ENCODE results near the gene SHANK1.

SHANK1 gene

DNA sequence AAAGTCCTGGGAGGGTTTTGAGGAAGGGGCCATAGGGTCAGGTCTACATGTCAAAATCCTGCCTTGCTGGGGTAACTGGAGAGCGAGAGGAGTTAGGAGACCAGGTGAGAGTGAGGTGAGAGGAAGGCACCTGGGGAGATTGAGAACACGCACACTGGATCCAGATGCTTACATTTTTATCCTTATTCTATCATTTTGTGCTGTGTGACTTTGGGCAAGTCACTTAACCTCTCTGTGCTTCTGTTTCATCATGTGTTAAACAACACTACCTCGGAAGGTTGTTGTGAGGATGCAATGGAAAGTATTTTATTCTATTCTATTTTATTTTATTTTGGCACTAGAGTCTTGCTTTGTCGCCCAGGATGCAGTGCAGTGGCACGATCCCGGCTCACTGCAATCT is 66.9 kb downstream of the SHANK1 start:
- Histone ChIP-seq H3K36me3 (ENCODE audit: control insufficient read depth in 2 of 2, insufficient read depth in 1 of 2, low read length in 2 of 2) (no peaks in the 10 kb centered on the region), H3K4me3 (ENCODE audit: low read depth, low read length) (no peak overlapping the region), H3K9me3 (ENCODE audit: control insufficient read depth, insufficient read depth, low read depth, low read length) (no peaks in the 10 kb centered on the region), H3K4me1 (ENCODE audit: control insufficient read depth, insufficient read depth, low read length) (peaks cover 5% of the 10 kb centered on the region), H3K27ac (ENCODE audit: extremely low read depth, low read depth, low read length) (no peak overlapping the region)
- ChIA-PET CTCF (no interaction called here), POLR2A (no interaction called here)
- TF ChIP-seq ZNF768 (tag by site-specific recombination; IDR thresholded peaks at IDR 0.05) (peak; percentile 97), ZNF114 (tag by site-specific recombination; IDR thresholded peaks at IDR 0.05) (no peak), ZNF140 (tag by site-specific recombination; IDR thresholded peaks at IDR 0.05) (no peak), ZNF776 (tag by site-specific recombination; IDR thresholded peaks at IDR 0.05; ENCODE audit: borderline replicate concordance) (no peak)

DNA sequence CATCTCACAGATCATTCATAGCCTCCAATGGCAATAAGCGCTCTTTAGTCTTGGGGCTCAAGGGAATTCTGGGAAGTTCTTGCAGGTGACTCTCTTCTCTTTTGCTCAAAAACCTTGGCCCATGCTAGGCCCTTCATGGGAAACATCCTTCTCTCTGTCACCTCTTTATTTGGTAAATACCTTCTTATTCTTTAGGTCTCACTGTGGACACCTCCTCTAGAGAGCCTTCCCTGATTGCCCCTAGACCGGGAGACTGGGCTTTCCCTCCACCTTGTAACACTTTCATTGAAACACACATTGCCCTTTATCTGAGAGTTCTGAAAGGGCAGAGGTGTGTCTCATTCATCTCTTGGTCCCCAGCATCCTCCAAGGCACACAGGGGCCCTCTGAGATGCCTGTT is 68.4 kb downstream of the SHANK1 start:
- TF ChIP-seq, protein P1, sequence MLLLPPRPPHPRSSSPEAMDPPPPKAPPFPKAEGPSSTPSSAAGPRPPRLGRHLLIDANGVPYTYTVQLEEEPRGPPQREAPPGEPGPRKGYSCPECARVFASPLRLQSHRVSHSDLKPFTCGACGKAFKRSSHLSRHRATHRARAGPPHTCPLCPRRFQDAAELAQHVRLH (tag by site-specific recombination; IDR thresholded peaks at IDR 0.05): no peak
- no peak for TF ChIP-seq ZNF324 (tag by site-specific recombination; IDR thresholded peaks at IDR 0.05)
- TF ChIP-seq, protein P2, sequence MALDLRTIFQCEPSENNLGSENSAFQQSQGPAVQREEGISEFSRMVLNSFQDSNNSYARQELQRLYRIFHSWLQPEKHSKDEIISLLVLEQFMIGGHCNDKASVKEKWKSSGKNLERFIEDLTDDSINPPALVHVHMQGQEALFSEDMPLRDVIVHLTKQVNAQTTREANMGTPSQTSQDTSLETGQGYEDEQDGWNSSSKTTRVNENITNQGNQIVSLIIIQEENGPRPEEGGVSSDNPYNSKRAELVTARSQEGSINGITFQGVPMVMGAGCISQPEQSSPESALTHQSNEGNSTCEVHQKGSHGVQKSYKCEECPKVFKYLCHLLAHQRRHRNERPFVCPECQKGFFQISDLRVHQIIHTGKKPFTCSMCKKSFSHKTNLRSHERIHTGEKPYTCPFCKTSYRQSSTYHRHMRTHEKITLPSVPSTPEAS (tag by site-specific recombination; IDR thresholded peaks at IDR 0.05): no peak
- Histone ChIP-seq H3K27ac (ENCODE audit: extremely low read depth, low read depth, low read length) (no peak overlapping the region), H3K9me3 (ENCODE audit: control insufficient read depth, insufficient read depth, low read depth, low read length) (no peaks in the 10 kb centered on the region), H3K4me1 (ENCODE audit: control insufficient read depth, insufficient read depth, low read length) (no peaks in the 10 kb centered on the region), H3K36me3 (ENCODE audit: control insufficient read depth in 2 of 2, insufficient read depth in 1 of 2, low read length in 2 of 2) (no peaks in the 10 kb centered on the region), H3K4me3 (ENCODE audit: low read depth, low read length) (no peak overlapping the region)
- POLR2A ChIA-PET: interaction anchor here (0.5 kb wide), 1 partner anchor 20 kb away, joined by 5 read pairs; no protein-coding TSS in a partner anchor
- CTCF ChIA-PET: interaction anchor here (0.7 to 0.9 kb wide), 2 partner anchors 18 to 117 kb away, joined by 3 to 5 read pairs; no protein-coding TSS in a partner anchor

DNA sequence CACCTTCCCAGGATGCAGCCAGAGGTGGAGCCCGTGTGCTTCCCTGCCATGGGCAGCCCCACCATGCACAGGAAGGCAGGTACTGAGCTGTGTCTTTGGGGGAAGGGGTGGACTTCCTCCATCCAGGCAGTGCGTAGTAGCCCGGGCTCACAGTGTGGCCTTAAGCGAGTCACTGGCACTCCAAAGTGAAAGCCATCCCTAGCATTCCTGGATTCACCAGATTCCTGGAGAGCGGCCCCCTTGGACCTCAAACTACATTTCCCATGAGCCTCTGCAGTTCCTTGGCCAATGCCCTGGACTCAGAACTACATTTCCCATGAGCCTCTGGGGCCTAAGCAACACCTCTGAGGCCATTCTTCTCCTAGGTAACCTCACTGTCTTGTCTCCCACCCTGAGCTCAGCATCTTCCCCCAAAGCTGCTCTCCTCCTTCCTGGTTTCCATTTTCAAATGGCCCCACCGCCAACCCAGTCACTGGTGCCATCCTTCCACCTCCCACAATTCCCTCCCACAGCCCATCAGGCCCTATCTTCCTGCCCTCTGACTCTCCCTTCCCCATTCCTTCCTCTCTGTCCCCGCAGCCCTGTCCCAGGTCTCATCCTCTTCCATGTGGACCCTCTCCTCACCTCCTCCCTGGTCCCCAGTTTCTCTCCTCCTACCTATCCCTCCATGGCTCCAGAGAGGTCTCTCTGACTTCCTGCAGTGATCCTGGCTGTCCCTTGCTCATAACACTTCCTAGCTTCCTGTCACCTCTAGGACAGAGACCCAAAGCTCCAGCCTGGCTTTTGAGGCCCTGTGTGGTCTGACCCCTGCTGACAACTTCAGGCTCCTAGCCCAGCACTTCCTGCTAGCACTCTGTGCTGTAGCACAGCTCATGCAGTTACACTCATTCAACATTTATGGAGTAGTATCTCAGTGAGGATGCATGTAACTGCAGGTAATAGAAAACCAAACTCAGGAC is 69.9 kb downstream of the SHANK1 start, which contains the start of gene C19orf81:
C19orf81 (plus strand) TSS at position 13 of the 959 bp plus-strand sequence; CDS start at position 13, 0 bp downstream.
- no peaks in the 10 kb centered on the region for H3K9me3 ChIP-seq (ENCODE audit: control insufficient read depth, insufficient read depth, low read depth, low read length)
- H3K4me1 ChIP-seq (ENCODE audit: control insufficient read depth, insufficient read depth, low read length): no peaks in the 10 kb centered on the region
- H3K36me3 ChIP-seq (ENCODE audit: control insufficient read depth in 2 of 2, insufficient read depth in 1 of 2, low read length in 2 of 2): no peaks in the 10 kb centered on the region
- CTCF ChIA-PET: interaction anchor here (0.7 to 0.9 kb wide), 2 partner anchors 112 to 204 kb away, joined by 3 to 4 read pairs; no protein-coding TSS in a partner anchor
- H3K4me3 ChIP-seq (ENCODE audit: low read depth, low read length): no peak within 1 kb of the TSS
- POLR2A ChIA-PET: interaction anchor here (0.6 kb wide), 2 partner anchors 8 to 35 kb away, joined by 4 to 5 read pairs; no protein-coding TSS in a partner anchor
- H3K27ac ChIP-seq (ENCODE audit: extremely low read depth, low read depth, low read length): no peak within 1 kb of the TSS
- TF ChIP-seq ZFP69B (tag by site-specific recombination; IDR thresholded peaks at IDR 0.05) (0 out of 2 replicates have a peak, but pooled peaks have one; percentile 20), ZNF19 (tag by site-specific recombination; IDR thresholded peaks at IDR 0.05; ENCODE audit: low read depth) (no peak), ZFHX2 (tag by site-specific recombination; conservative IDR thresholded peaks at IDR 0.05) (peak; percentile 64), ZNF76 (tag by site-specific recombination; IDR thresholded peaks at IDR 0.05; ENCODE audit: borderline replicate concordance, low read depth) (peak; percentile 97), ZNF785 (tag by site-specific recombination; IDR thresholded peaks at IDR 0.05) (peak; percentile 84; the same call in 1 of the 2 replicates), SP3 (tag by site-specific recombination; IDR thresholded peaks at IDR 0.05) (peak; percentile 64; the same call in 1 of the 2 replicates), SCRT2 (tag by site-specific recombination; IDR thresholded peaks at IDR 0.05) (peak; percentile 77), RBAK (tag by site-specific recombination; IDR thresholded peaks at IDR 0.05) (0 out of 2 replicates have a peak, but pooled peaks have one; percentile 27), ZNF843 (tag by site-specific recombination; IDR thresholded peaks at IDR 0.05) (0 out of 2 replicates have a peak, but pooled peaks have one; percentile 39), ZBTB20 (tag by site-specific recombination; IDR thresholded peaks at IDR 0.05) (peak; percentile 63; the same call in 1 of the 2 replicates), ZNF121 (tag by site-specific recombination; IDR thresholded peaks at IDR 0.05) (no peak), EGR2 (tag by site-specific recombination; IDR thresholded peaks at IDR 0.05; ENCODE audit: low read depth) (peak; percentile 47; the same call in 1 of the 2 replicates)
- TF ChIP-seq, protein P3, sequence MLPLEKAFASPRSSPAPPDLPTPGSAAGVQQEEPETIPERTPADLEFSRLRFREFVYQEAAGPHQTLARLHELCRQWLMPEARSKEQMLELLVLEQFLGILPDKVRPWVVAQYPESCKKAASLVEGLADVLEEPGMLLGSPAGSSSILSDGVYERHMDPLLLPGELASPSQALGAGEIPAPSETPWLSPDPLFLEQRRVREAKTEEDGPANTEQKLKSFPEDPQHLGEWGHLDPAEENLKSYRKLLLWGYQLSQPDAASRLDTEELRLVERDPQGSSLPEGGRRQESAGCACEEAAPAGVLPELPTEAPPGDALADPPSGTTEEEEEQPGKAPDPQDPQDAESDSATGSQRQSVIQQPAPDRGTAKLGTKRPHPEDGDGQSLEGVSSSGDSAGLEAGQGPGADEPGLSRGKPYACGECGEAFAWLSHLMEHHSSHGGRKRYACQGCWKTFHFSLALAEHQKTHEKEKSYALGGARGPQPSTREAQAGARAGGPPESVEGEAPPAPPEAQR (tag by site-specific recombination; IDR thresholded peaks at IDR 0.05): 0 out of 2 replicates have a peak, but pooled peaks have one; percentile 62
- TF ChIP-seq, protein P4, sequence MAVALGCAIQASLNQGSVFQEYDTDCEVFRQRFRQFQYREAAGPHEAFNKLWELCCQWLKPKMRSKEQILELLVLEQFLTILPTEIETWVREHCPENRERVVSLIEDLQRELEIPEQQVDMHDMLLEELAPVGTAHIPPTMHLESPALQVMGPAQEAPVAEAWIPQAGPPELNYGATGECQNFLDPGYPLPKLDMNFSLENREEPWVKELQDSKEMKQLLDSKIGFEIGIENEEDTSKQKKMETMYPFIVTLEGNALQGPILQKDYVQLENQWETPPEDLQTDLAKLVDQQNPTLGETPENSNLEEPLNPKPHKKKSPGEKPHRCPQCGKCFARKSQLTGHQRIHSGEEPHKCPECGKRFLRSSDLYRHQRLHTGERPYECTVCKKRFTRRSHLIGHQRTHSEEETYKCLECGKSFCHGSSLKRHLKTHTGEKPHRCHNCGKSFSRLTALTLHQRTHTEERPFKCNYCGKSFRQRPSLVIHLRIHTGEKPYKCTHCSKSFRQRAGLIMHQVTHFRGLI (tag by site-specific recombination; IDR thresholded peaks at IDR 0.05): no peak
